ENCODE results near the gene MCMBP. TPM values are rescaled to one million over a fixed set of nuclear protein-coding genes. Genes with fewer than 3 reads are reported as not detected.

Gene MCMBP
- total and polyA plus RNA-seq, 2 donors (not counting 3 experiments of a cell fraction or from before 2014, with no cell fraction given): 44.8 to 62.5 TPM

DNA sequence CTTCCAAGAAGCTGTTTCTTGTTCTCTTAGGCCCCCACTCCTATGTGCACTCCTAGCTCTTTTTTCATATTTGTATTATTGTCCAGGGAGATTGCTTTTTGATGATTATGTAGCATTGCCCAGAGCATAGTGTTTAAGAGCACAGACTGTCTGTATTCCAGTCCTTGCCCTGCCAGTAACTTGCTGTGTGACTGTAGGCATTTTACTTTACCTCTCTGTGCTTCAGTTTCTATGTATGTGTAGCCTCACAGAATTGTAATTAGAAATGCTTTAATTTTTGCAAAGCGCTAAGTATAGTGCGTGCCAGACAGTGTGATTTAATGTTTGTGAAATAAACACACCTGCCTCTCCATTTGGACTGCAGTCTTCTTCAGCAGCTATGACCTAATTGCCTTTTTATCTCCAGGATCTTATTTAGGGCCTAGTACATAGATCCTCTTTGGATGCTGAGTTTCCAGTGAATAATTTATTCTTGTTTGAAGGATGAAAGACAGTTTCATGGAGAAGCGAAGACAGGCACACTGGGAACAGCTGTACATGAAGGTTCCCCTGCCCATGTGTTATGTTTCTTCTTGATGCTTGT is 21.3 kb upstream of the MCMBP start:
- Histone ChIP-seq H3K27ac (ENCODE audit: insufficient read depth, low read depth, low read length) (no peak overlapping the region), H3K79me2 (ENCODE audit: control insufficient read depth, insufficient read depth, low read length) (peaks cover 59% of the 10 kb centered on the region), H2AFZ (ENCODE audit: low read depth, low read length) (no peak overlapping the region), H3K9me1 (replicated peaks; ENCODE audit: control insufficient read depth, extremely low read depth, insufficient read depth, low read length) (no peaks in the 10 kb centered on the region), H3K9ac (replicated peaks; ENCODE audit: extremely low read depth, insufficient read depth, low read length) (no peak overlapping the region), H3K9me3 (replicated peaks; ENCODE audit: control insufficient read depth, insufficient read depth, low read length) (no peaks in the 10 kb centered on the region), H3K4me2 (ENCODE audit: insufficient read depth, low read length) (peak overlapping the region; percentile 37), H3K4me1 (ENCODE audit: control insufficient read depth, extremely low read depth, insufficient read depth, low read length) (peaks cover 12% of the 10 kb centered on the region), H3K36me3 (ENCODE audit: control insufficient read depth in 2 of 2, extremely low read depth in 1 of 2, insufficient read depth in 2 of 2, low read length in 2 of 2) (peaks cover 7 to 10% of the 10 kb centered on the region in 2 experiments), H4K20me1 (replicated peaks; ENCODE audit: control insufficient read depth, extremely low read depth, insufficient read depth, low read length) (peaks cover 6% of the 10 kb centered on the region), H3K27me3 (ENCODE audit: control insufficient read depth in 2 of 2, insufficient read depth in 2 of 2, low read length in 2 of 2) (no peaks in the 10 kb centered on the region), H3K4me3 (replicated peaks in 1 of 3; ENCODE audit: insufficient read depth in 1 of 3, low read depth in 1 of 3, low read length in 3 of 3) (no peak overlapping the region)
- DNase-seq (ENCODE audit: low read depth, low spot score): no peak
- ChIA-PET POLR2A (interaction anchor here (0.5 to 0.7 kb wide), 3 partner anchors 274 to 378 kb away, joined by 3 to 6 read pairs (median 6); no protein-coding TSS in a partner anchor), CTCF (interaction anchor here (0.7 kb wide), 1 partner anchor 424 kb away, joined by 3 read pairs; no protein-coding TSS in a partner anchor)
- TF ChIP-seq GATA2 (IDR thresholded peaks at IDR 0.05; ENCODE audit: insufficient read depth, insufficient read length, low read depth, low read length) (no peak), POLR2A (IDR thresholded peaks at IDR 0.05; ENCODE audit: low read depth, low read length) (no peak), JUN (IDR thresholded peaks at IDR 0.05; ENCODE audit: borderline replicate concordance, insufficient read depth, insufficient read length, low read depth) (no peak), EZH2 (IDR thresholded peaks at IDR 0.05; ENCODE audit: borderline replicate concordance, low read depth, low read length, severe bottlenecking) (no peak), POLR2AphosphoS5 (IDR thresholded peaks at IDR 0.05; ENCODE audit: insufficient read depth, low read depth, low read length) (no peak), FOS (IDR thresholded peaks at IDR 0.05; ENCODE audit: borderline replicate concordance, insufficient read depth, low read length) (no peak), MYC (IDR thresholded peaks at IDR 0.05; ENCODE audit: low read depth, low read length) (no peak)
- TF ChIP-seq, protein P1, sequence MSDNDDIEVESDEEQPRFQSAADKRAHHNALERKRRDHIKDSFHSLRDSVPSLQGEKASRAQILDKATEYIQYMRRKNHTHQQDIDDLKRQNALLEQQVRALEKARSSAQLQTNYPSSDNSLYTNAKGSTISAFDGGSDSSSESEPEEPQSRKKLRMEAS (IDR thresholded peaks at IDR 0.05; ENCODE audit: insufficient read depth, insufficient read length): no peak
- TF ChIP-seq, protein P2, sequence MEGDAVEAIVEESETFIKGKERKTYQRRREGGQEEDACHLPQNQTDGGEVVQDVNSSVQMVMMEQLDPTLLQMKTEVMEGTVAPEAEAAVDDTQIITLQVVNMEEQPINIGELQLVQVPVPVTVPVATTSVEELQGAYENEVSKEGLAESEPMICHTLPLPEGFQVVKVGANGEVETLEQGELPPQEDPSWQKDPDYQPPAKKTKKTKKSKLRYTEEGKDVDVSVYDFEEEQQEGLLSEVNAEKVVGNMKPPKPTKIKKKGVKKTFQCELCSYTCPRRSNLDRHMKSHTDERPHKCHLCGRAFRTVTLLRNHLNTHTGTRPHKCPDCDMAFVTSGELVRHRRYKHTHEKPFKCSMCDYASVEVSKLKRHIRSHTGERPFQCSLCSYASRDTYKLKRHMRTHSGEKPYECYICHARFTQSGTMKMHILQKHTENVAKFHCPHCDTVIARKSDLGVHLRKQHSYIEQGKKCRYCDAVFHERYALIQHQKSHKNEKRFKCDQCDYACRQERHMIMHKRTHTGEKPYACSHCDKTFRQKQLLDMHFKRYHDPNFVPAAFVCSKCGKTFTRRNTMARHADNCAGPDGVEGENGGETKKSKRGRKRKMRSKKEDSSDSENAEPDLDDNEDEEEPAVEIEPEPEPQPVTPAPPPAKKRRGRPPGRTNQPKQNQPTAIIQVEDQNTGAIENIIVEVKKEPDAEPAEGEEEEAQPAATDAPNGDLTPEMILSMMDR (IDR thresholded peaks at IDR 0.05; ENCODE audit: extremely low read depth in 1 of 2, insufficient read depth in 1 of 2, low read depth in 1 of 2, low read length in 2 of 2): no peak
- intact Hi-C loops (cut with micrococcal nuclease) (no loop called here), dilution Hi-C loops (cut with MboI; ENCODE audit: extremely low pct_ligation_motif_present, low sequenced_read_pairs) (no loop called here)
- no TSS peak for BruUV-seq (replicated peaks)
- no peak for FAIRE-seq

All from endothelial cell of umbilical vein (primary cell).